Loucy (cell line): ENCODE data around the gene BCL2L13.

ENCODE experiments used
- EZH2phosphoT487 ChIP-seq: fragments of 200-600 bp; IDR thresholded peaks from 2 replicates; pipeline ENCODE4 v1.6.1; 2018; ENCODE audit warnings: antibody characterized with exemption, mild to moderate bottlenecking, moderate library complexity, borderline replicate concordance
- TF ChIP-seq, protein P1 (sequence below): fragments of 200-600 bp; sonication (generic); conservative IDR thresholded peaks from 2 replicates; pipeline ENCODE4 v1.5.1; 2014; ENCODE audit warnings: mild to moderate bottlenecking, antibody characterized with exemption, low read length

DNA sequence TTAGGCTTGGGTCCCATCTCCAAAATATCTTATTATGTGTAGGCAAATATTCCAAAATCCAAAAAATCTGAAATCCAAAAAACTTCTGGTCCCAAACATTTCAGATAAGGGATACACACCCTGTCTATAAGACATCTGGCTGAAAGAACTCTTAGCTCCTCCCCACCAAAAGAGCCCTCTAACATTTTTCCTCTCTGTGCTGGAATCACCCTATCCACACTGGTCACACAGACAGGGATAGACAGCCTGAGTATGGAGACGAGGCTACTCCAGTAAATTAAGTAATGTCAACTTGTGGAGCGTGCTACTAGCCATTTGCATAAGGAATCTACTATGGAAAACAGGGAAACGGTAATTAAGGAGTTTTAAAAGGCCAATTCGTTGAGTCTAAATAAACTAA lies 34.9 kb upstream of the BCL2L13 start:
- TF ChIP-seq, protein P1, sequence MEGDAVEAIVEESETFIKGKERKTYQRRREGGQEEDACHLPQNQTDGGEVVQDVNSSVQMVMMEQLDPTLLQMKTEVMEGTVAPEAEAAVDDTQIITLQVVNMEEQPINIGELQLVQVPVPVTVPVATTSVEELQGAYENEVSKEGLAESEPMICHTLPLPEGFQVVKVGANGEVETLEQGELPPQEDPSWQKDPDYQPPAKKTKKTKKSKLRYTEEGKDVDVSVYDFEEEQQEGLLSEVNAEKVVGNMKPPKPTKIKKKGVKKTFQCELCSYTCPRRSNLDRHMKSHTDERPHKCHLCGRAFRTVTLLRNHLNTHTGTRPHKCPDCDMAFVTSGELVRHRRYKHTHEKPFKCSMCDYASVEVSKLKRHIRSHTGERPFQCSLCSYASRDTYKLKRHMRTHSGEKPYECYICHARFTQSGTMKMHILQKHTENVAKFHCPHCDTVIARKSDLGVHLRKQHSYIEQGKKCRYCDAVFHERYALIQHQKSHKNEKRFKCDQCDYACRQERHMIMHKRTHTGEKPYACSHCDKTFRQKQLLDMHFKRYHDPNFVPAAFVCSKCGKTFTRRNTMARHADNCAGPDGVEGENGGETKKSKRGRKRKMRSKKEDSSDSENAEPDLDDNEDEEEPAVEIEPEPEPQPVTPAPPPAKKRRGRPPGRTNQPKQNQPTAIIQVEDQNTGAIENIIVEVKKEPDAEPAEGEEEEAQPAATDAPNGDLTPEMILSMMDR = no peak
- TF ChIP-seq EZH2phosphoT487 = no peak
